ENCODE results near the gene INSYN2A. TPM values are rescaled to one million over a fixed set of nuclear protein-coding genes. Genes with fewer than 3 reads are reported as not detected.

INSYN2A gene
- total RNA-seq, 1 donor from 2014 or later = 1.7 TPM

- peak overlapping the region; percentile 70 for H3K4me3 Mint-ChIP-seq (ENCODE audit: unreplicated experiment)
- no peaks in the 10 kb centered on the region for H3K4me1 Mint-ChIP-seq (ENCODE audit: low read depth, unreplicated experiment)
- H3K27me3 Mint-ChIP-seq (ENCODE audit: unreplicated experiment) = peaks cover 4% of the 10 kb centered on the region
- no peak for TF ChIP-seq CTCF (IDR thresholded peaks at IDR 0.05; ENCODE audit: partially characterized antibody, unreplicated experiment)
- peaks cover 3% of the 10 kb centered on the region for H3K9me3 Mint-ChIP-seq (ENCODE audit: unreplicated experiment)
- DNase-seq = no peak
- no peak overlapping the region for H3K27ac Mint-ChIP-seq (ENCODE audit: unreplicated experiment)
- no peaks in the 10 kb centered on the region for H3K36me3 Mint-ChIP-seq (ENCODE audit: unreplicated experiment)
Measured at GRCh38 chr10:127194111-127194510, 2.3 kb downstream of the INSYN2A start.

- DNase-seq = no peak
- no peaks in the 10 kb centered on the region for H3K36me3 Mint-ChIP-seq (ENCODE audit: unreplicated experiment)
- H3K27ac Mint-ChIP-seq (ENCODE audit: unreplicated experiment) = no peak overlapping the region
- H3K27me3 Mint-ChIP-seq (ENCODE audit: unreplicated experiment) = peaks cover 4% of the 10 kb centered on the region
- no peak for TF ChIP-seq CTCF (IDR thresholded peaks at IDR 0.05; ENCODE audit: partially characterized antibody, unreplicated experiment)
- no peaks in the 10 kb centered on the region for H3K4me1 Mint-ChIP-seq (ENCODE audit: low read depth, unreplicated experiment)
- H3K9me3 Mint-ChIP-seq (ENCODE audit: unreplicated experiment) = peaks cover 3% of the 10 kb centered on the region
- no peak overlapping the region for H3K4me3 Mint-ChIP-seq (ENCODE audit: unreplicated experiment)
Measured at GRCh38 chr10:127193125-127193524, 3.3 kb downstream of the INSYN2A start.

GRCh38 chr10:127190427-127190826, 6.0 kb downstream of the INSYN2A start:
- H3K36me3 Mint-ChIP-seq (ENCODE audit: unreplicated experiment) = peaks cover 7% of the 10 kb centered on the region
- no peak overlapping the region for H3K4me3 Mint-ChIP-seq (ENCODE audit: unreplicated experiment)
- no peak for TF ChIP-seq CTCF (IDR thresholded peaks at IDR 0.05; ENCODE audit: partially characterized antibody, unreplicated experiment)
- no peak for DNase-seq
- H3K9me3 Mint-ChIP-seq (ENCODE audit: unreplicated experiment) = no peaks in the 10 kb centered on the region
- peaks cover 3% of the 10 kb centered on the region for H3K27me3 Mint-ChIP-seq (ENCODE audit: unreplicated experiment)
- H3K4me1 Mint-ChIP-seq (ENCODE audit: low read depth, unreplicated experiment) = peaks cover 3% of the 10 kb centered on the region
- H3K27ac Mint-ChIP-seq (ENCODE audit: unreplicated experiment) = no peak overlapping the region

GRCh38 chr10:127189226-127189625, 7.2 kb downstream of the INSYN2A start:
- DNase-seq = no peak
- no peak overlapping the region for H3K4me3 Mint-ChIP-seq (ENCODE audit: unreplicated experiment)
- H3K27ac Mint-ChIP-seq (ENCODE audit: unreplicated experiment) = no peak overlapping the region
- peaks cover 3% of the 10 kb centered on the region for H3K4me1 Mint-ChIP-seq (ENCODE audit: low read depth, unreplicated experiment)
- TF ChIP-seq CTCF (IDR thresholded peaks at IDR 0.05; ENCODE audit: partially characterized antibody, unreplicated experiment) = no peak
- H3K36me3 Mint-ChIP-seq (ENCODE audit: unreplicated experiment) = peaks cover 8% of the 10 kb centered on the region
- H3K9me3 Mint-ChIP-seq (ENCODE audit: unreplicated experiment) = no peaks in the 10 kb centered on the region
- peaks cover under 1% of the 10 kb centered on the region for H3K27me3 Mint-ChIP-seq (ENCODE audit: unreplicated experiment)

GRCh38 chr10:127186813-127187212, 9.6 kb downstream of the INSYN2A start:
- peaks cover 3% of the 10 kb centered on the region for H3K4me1 Mint-ChIP-seq (ENCODE audit: low read depth, unreplicated experiment)
- peaks cover 2% of the 10 kb centered on the region for H3K27me3 Mint-ChIP-seq (ENCODE audit: unreplicated experiment)
- no peak for DNase-seq
- H3K36me3 Mint-ChIP-seq (ENCODE audit: unreplicated experiment) = peaks cover 8% of the 10 kb centered on the region
- H3K9me3 Mint-ChIP-seq (ENCODE audit: unreplicated experiment) = no peaks in the 10 kb centered on the region
- no peak overlapping the region for H3K4me3 Mint-ChIP-seq (ENCODE audit: unreplicated experiment)
- no peak for TF ChIP-seq CTCF (IDR thresholded peaks at IDR 0.05; ENCODE audit: partially characterized antibody, unreplicated experiment)
- H3K27ac Mint-ChIP-seq (ENCODE audit: unreplicated experiment) = peak overlapping the region; percentile 2
